NCI-H187 treated with DMSO at 0.1 percent for 48 hours (cell line): Measurements from ENCODE around the gene TEF.

Experiments used
- DNase-seq: peaks from one replicate; lab custom pipeline; 2025; lab: John Stamatoyannopoulos, UW

TEF gene

GRCh38 chr22:41354979-41355378 is 26.8 kb upstream of the TEF start:
- no peak for DNase-seq

- no peak for DNase-seq
Observed at GRCh38 chr22:41355895-41356294, 25.8 kb upstream of the TEF start.

GRCh38 chr22:41356430-41357028 is 25.2 kb upstream of the TEF start:
- no peak for DNase-seq

- no peak for DNase-seq
Observed at GRCh38 chr22:41357191-41357590, 24.6 kb upstream of the TEF start.

GRCh38 chr22:41358927-41359326 is 22.8 kb upstream of the TEF start:
- no peak for DNase-seq

GRCh38 chr22:41359376-41359775 is 22.4 kb upstream of the TEF start:
- DNase-seq = no peak

- no peak for DNase-seq
Observed at GRCh38 chr22:41360126-41360525, 21.6 kb upstream of the TEF start.

- no peak for DNase-seq
Observed at GRCh38 chr22:41361716-41362310, 19.9 kb upstream of the TEF start.

GRCh38 chr22:41362615-41363014 is 19.1 kb upstream of the TEF start:
- DNase-seq = no peak

- DNase-seq = no peak
Observed at GRCh38 chr22:41364233-41364632, 17.5 kb upstream of the TEF start.

- DNase-seq = no peak
Observed at GRCh38 chr22:41364955-41365354, 16.8 kb upstream of the TEF start.

- DNase-seq = no peak
Observed at GRCh38 chr22:41365425-41365824, 16.3 kb upstream of the TEF start.

GRCh38 chr22:41366323-41367029 is 15.3 kb upstream of the TEF start:
- DNase-seq = no peak

- no peak for DNase-seq
Observed at GRCh38 chr22:41367039-41367679, 14.6 kb upstream of the TEF start.

GRCh38 chr22:41367680-41368542 is 13.8 kb upstream of the TEF start:
- DNase-seq = no peak

- no peak for DNase-seq
Observed at GRCh38 chr22:41368543-41369423, 13.0 kb upstream of the TEF start.

- DNase-seq = no peak
Observed at GRCh38 chr22:41369424-41369745, 12.4 kb upstream of the TEF start.

- DNase-seq = no peak
Observed at GRCh38 chr22:41369837-41370236, 11.9 kb upstream of the TEF start.

GRCh38 chr22:41377846-41378245 is 3.9 kb upstream of the TEF start:
- no peak for DNase-seq

GRCh38 chr22:41380993-41381328 is 781 bp upstream of the TEF start:
- no peak for DNase-seq

- no peak for DNase-seq
Observed at GRCh38 chr22:41382098-41382578, 396 bp downstream of the TEF start.
